Measurements from ENCODE around the gene NTRK2.

NTRK2 gene

GRCh38 chr9:84903963-84904362 is 234.4 kb downstream of the NTRK2 start:
- no peak overlapping the region for H3K9ac ChIP-seq (ENCODE audit: low read depth, low read length)
- H3K4me2 ChIP-seq (ENCODE audit: low read length), result no peak overlapping the region
- H3K36me3 ChIP-seq (ENCODE audit: insufficient read depth, low read length), result no peaks in the 10 kb centered on the region
- H3K27me3 ChIP-seq (ENCODE audit: control insufficient read depth, insufficient read depth, low read length), result no peaks in the 10 kb centered on the region
- no peaks in the 10 kb centered on the region for H3K9me3 ChIP-seq (replicated peaks; ENCODE audit: low read length)
- no peaks in the 10 kb centered on the region for H3K4me1 ChIP-seq (ENCODE audit: control insufficient read depth, insufficient read depth, low read length)
- H3K4me3 ChIP-seq (ENCODE audit: low read length), result no peak overlapping the region

GRCh38 chr9:84916769-84917168 is 247.2 kb downstream of the NTRK2 start:
- no peaks in the 10 kb centered on the region for H3K9me3 ChIP-seq (replicated peaks; ENCODE audit: low read length)
- H3K27me3 ChIP-seq (ENCODE audit: control insufficient read depth, insufficient read depth, low read length), result no peaks in the 10 kb centered on the region
- no peak overlapping the region for H3K4me2 ChIP-seq (ENCODE audit: low read length)
- no peak overlapping the region for H3K9ac ChIP-seq (ENCODE audit: low read depth, low read length)
- no peaks in the 10 kb centered on the region for H3K4me1 ChIP-seq (ENCODE audit: control insufficient read depth, insufficient read depth, low read length)
- H3K4me3 ChIP-seq (ENCODE audit: low read length), result no peak overlapping the region
- no peaks in the 10 kb centered on the region for H3K36me3 ChIP-seq (ENCODE audit: insufficient read depth, low read length)

GRCh38 chr9:84917366-84918070 is 248.0 kb downstream of the NTRK2 start:
- H3K36me3 ChIP-seq (ENCODE audit: insufficient read depth, low read length), result no peaks in the 10 kb centered on the region
- no peak overlapping the region for H3K4me2 ChIP-seq (ENCODE audit: low read length)
- no peaks in the 10 kb centered on the region for H3K9me3 ChIP-seq (replicated peaks; ENCODE audit: low read length)
- no peaks in the 10 kb centered on the region for H3K27me3 ChIP-seq (ENCODE audit: control insufficient read depth, insufficient read depth, low read length)
- no peak overlapping the region for H3K9ac ChIP-seq (ENCODE audit: low read depth, low read length)
- no peak overlapping the region for H3K4me3 ChIP-seq (ENCODE audit: low read length)
- no peaks in the 10 kb centered on the region for H3K4me1 ChIP-seq (ENCODE audit: control insufficient read depth, insufficient read depth, low read length)

GRCh38 chr9:84919440-84919839 is 249.9 kb downstream of the NTRK2 start:
- no peak overlapping the region for H3K4me2 ChIP-seq (ENCODE audit: low read length)
- H3K9me3 ChIP-seq (replicated peaks; ENCODE audit: low read length), result no peaks in the 10 kb centered on the region
- H3K27me3 ChIP-seq (ENCODE audit: control insufficient read depth, insufficient read depth, low read length), result no peaks in the 10 kb centered on the region
- no peak overlapping the region for H3K9ac ChIP-seq (ENCODE audit: low read depth, low read length)
- no peaks in the 10 kb centered on the region for H3K4me1 ChIP-seq (ENCODE audit: control insufficient read depth, insufficient read depth, low read length)
- no peaks in the 10 kb centered on the region for H3K36me3 ChIP-seq (ENCODE audit: insufficient read depth, low read length)
- H3K4me3 ChIP-seq (ENCODE audit: low read length), result no peak overlapping the region

GRCh38 chr9:84921175-84921574 is 251.6 kb downstream of the NTRK2 start:
- H3K4me2 ChIP-seq (ENCODE audit: low read length), result no peak overlapping the region
- no peak overlapping the region for H3K4me3 ChIP-seq (ENCODE audit: low read length)
- no peak overlapping the region for H3K9ac ChIP-seq (ENCODE audit: low read depth, low read length)
- no peaks in the 10 kb centered on the region for H3K36me3 ChIP-seq (ENCODE audit: insufficient read depth, low read length)
- no peaks in the 10 kb centered on the region for H3K9me3 ChIP-seq (replicated peaks; ENCODE audit: low read length)
- H3K27me3 ChIP-seq (ENCODE audit: control insufficient read depth, insufficient read depth, low read length), result no peaks in the 10 kb centered on the region
- H3K4me1 ChIP-seq (ENCODE audit: control insufficient read depth, insufficient read depth, low read length), result no peaks in the 10 kb centered on the region

- no peak overlapping the region for H3K4me3 ChIP-seq (ENCODE audit: low read length)
Observed at GRCh38 chr9:84922051-84922450, 252.5 kb downstream of the NTRK2 start.

GRCh38 chr9:84924266-84924665 is 254.7 kb downstream of the NTRK2 start:
- no peak overlapping the region for H3K4me3 ChIP-seq (ENCODE audit: low read length)
- no peak overlapping the region for H3K4me2 ChIP-seq (ENCODE audit: low read length)
- H3K27me3 ChIP-seq (ENCODE audit: control insufficient read depth, insufficient read depth, low read length), result no peaks in the 10 kb centered on the region
- no peaks in the 10 kb centered on the region for H3K4me1 ChIP-seq (ENCODE audit: control insufficient read depth, insufficient read depth, low read length)
- no peaks in the 10 kb centered on the region for H3K9me3 ChIP-seq (replicated peaks; ENCODE audit: low read length)
- no peak overlapping the region for H3K9ac ChIP-seq (ENCODE audit: low read depth, low read length)
- no peaks in the 10 kb centered on the region for H3K36me3 ChIP-seq (ENCODE audit: insufficient read depth, low read length)

More at GRCh38 chr9:84922051-84922450, 252.5 kb downstream of the NTRK2 start:
- no peaks in the 10 kb centered on the region for H3K36me3 ChIP-seq (ENCODE audit: insufficient read depth, low read length)
- H3K9me3 ChIP-seq (replicated peaks; ENCODE audit: low read length), result no peaks in the 10 kb centered on the region
- H3K27me3 ChIP-seq (ENCODE audit: control insufficient read depth, insufficient read depth, low read length), result no peaks in the 10 kb centered on the region
- H3K9ac ChIP-seq (ENCODE audit: low read depth, low read length), result no peak overlapping the region
- H3K4me1 ChIP-seq (ENCODE audit: control insufficient read depth, insufficient read depth, low read length), result no peaks in the 10 kb centered on the region
- H3K4me2 ChIP-seq (ENCODE audit: low read length), result no peak overlapping the region

- H3K4me1 ChIP-seq (ENCODE audit: control insufficient read depth, insufficient read depth, low read length), result no peaks in the 10 kb centered on the region
- H3K36me3 ChIP-seq (ENCODE audit: insufficient read depth, low read length), result no peaks in the 10 kb centered on the region
- no peaks in the 10 kb centered on the region for H3K27me3 ChIP-seq (ENCODE audit: control insufficient read depth, insufficient read depth, low read length)
- H3K9ac ChIP-seq (ENCODE audit: low read depth, low read length), result no peak overlapping the region
- H3K9me3 ChIP-seq (replicated peaks; ENCODE audit: low read length), result no peaks in the 10 kb centered on the region
- no peak overlapping the region for H3K4me2 ChIP-seq (ENCODE audit: low read length)
- no peak overlapping the region for H3K4me3 ChIP-seq (ENCODE audit: low read length)
Observed at GRCh38 chr9:84925225-84925872, 255.8 kb downstream of the NTRK2 start.

GRCh38 chr9:84926793-84927192 is 257.3 kb downstream of the NTRK2 start:
- Histone ChIP-seq H3K4me1 (ENCODE audit: control insufficient read depth, insufficient read depth, low read length) (no peaks in the 10 kb centered on the region), H3K4me3 (ENCODE audit: low read length) (no peak overlapping the region), H3K9ac (ENCODE audit: low read depth, low read length) (no peak overlapping the region), H3K27me3 (ENCODE audit: control insufficient read depth, insufficient read depth, low read length) (no peaks in the 10 kb centered on the region), H3K9me3 (replicated peaks; ENCODE audit: low read length) (no peaks in the 10 kb centered on the region), H3K36me3 (ENCODE audit: insufficient read depth, low read length) (no peaks in the 10 kb centered on the region), H3K4me2 (ENCODE audit: low read length) (no peak overlapping the region)

GRCh38 chr9:84928419-84928818 is 258.9 kb downstream of the NTRK2 start:
- no peaks in the 10 kb centered on the region for H3K4me1 ChIP-seq (ENCODE audit: control insufficient read depth, insufficient read depth, low read length)
- H3K4me3 ChIP-seq (ENCODE audit: low read length), result no peak overlapping the region
- H3K4me2 ChIP-seq (ENCODE audit: low read length), result no peak overlapping the region
- no peaks in the 10 kb centered on the region for H3K36me3 ChIP-seq (ENCODE audit: insufficient read depth, low read length)
- H3K9me3 ChIP-seq (replicated peaks; ENCODE audit: low read length), result no peaks in the 10 kb centered on the region
- no peak overlapping the region for H3K9ac ChIP-seq (ENCODE audit: low read depth, low read length)
- no peaks in the 10 kb centered on the region for H3K27me3 ChIP-seq (ENCODE audit: control insufficient read depth, insufficient read depth, low read length)

- Histone ChIP-seq H3K9ac (ENCODE audit: low read depth, low read length) (no peak overlapping the region), H3K36me3 (ENCODE audit: insufficient read depth, low read length) (no peaks in the 10 kb centered on the region), H3K4me1 (ENCODE audit: control insufficient read depth, insufficient read depth, low read length) (no peaks in the 10 kb centered on the region), H3K4me2 (ENCODE audit: low read length) (no peak overlapping the region), H3K9me3 (replicated peaks; ENCODE audit: low read length) (no peaks in the 10 kb centered on the region), H3K4me3 (ENCODE audit: low read length) (no peak overlapping the region), H3K27me3 (ENCODE audit: control insufficient read depth, insufficient read depth, low read length) (no peaks in the 10 kb centered on the region)
Observed at GRCh38 chr9:84929068-84929467, 259.5 kb downstream of the NTRK2 start.

Data from skeletal muscle satellite cell (primary cell).